ENCODE data around the gene SLC25A27.

Gene SLC25A27

DNA sequence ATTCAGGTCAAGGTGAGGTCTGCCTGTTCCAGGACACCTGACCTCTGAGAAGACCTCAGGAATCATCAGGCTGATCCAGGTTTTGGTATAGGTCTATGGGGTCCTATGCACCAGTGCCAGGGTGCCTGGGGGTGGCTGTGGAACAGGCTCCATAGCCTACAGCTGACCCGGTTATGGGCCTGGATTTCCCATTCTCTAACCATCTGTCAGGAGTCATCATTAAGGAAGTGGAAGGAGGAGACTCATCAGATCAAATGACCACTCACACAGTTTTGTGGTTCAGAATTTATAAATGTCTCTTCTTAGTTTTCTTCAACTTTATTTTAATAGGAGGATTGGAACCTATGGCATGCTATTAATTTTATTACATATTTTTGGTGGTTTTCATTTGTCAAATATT lies 67.6 kb downstream of the SLC25A27 start:
- no peak for DNase-seq
